H1 (cell line): ENCODE results near the gene GAPT. TPM values are rescaled to one million over a fixed set of nuclear protein-coding genes. Genes with fewer than 3 reads are reported as not detected.

Experiments used
- BACH1 ChIP-seq: IDR thresholded peaks from 2 replicates; pipeline ENCODE4 v1.6.1; 2012; ENCODE audit warnings: low read length, improper control_type of control experiment
- BRCA1 ChIP-seq: IDR thresholded peaks from 2 replicates; pipeline ENCODE4 v1.6.1; 2012; ENCODE audit warnings: low read depth, low read length, improper control_type of control experiment
- CHD7 ChIP-seq: fragments of 300-600 bp; sonication (generic); IDR thresholded peaks from 2 replicates; pipeline ENCODE4 v1.7.1; 2012; ENCODE audit warnings: low read length, moderate library complexity, mild to moderate bottlenecking, inconsistent platforms; ENCODE audit not compliant: insufficient replicate concordance
- CREB1 ChIP-seq: IDR thresholded peaks from 2 replicates; pipeline ENCODE4 v1.6.1; 2012; ENCODE audit warnings: inconsistent platforms
- GTF2F1 ChIP-seq: IDR thresholded peaks from 2 replicates; pipeline ENCODE4 v1.6.1; 2012; ENCODE audit warnings: low read depth, low read length, improper control_type of control experiment, borderline replicate concordance
- MAFK ChIP-seq: IDR thresholded peaks from 2 replicates; pipeline ENCODE4 v1.6.1; 2012; ENCODE audit warnings: low read depth, mild to moderate bottlenecking, improper control_type of control experiment, low read length
- NANOG ChIP-seq: IDR thresholded peaks from 2 replicates; pipeline ENCODE4 v1.6.1; 2011; ENCODE audit warnings: low read length, low read depth, mild to moderate bottlenecking, inconsistent platforms; ENCODE audit not compliant: insufficient read depth, poor library complexity, severe bottlenecking
- SIN3A ChIP-seq, 2 experiments: IDR thresholded peaks in 1 of 2; conservative IDR thresholded peaks in 1 of 2; 2 replicates each; pipeline ENCODE4 v1.6.1; 2011 to 2012; ENCODE audit warnings: low read length in 2 of 2, improper control_type of control experiment in 1 of 2, low read depth in 1 of 2, mild to moderate bottlenecking in 1 of 2
- SIX5 ChIP-seq: IDR thresholded peaks from 2 replicates; pipeline ENCODE4 v1.6.1; 2011; ENCODE audit warnings: mild to moderate bottlenecking, low read depth, low read length
- TAF7 ChIP-seq: optimal IDR thresholded peaks from 2 replicates; pipeline ENCODE3; 2011; ENCODE audit warnings: low read depth, mild to moderate bottlenecking, inconsistent platforms, low read length, moderate library complexity, borderline replicate concordance
- polyA plus RNA-seq, 7 experiments: library from polyadenylated mRNA; depleted of rRNA in 3 of 7; stranded (reverse) in 5 of 7; unstranded in 2 of 7; fragments of >200 nt in 5 of 7; fragments of 200-250 nt in 2 of 7; gene quantifications; 1 replicate in 5 of 7; 2 replicates in 1 of 7; 4 replicates in 1 of 7; pipeline versions ENCODE4 v1.2.1 to v1.2.3, GENCODE V29; 2011 to 2013; ENCODE audit warnings: missing spikeins in 2 of 7, mixed read lengths in 2 of 7
- total RNA-seq: library from RNA; stranded (reverse); fragmentation: NEBNext Ultra II Directional; extraction: Animal tissue kit (Norgen Biotek cat#: 25700); gene quantifications from 2 replicates; pipeline ENCODE4 v1.2.1, GENCODE V29; 2021

GAPT gene
- total and polyA plus RNA-seq, 2 of the 8 experiments (the other 6 are each of a cell fraction or from before 2014, with no cell fraction given), result not detected

GRCh38 chr5:58466939-58467338, 24.3 kb upstream of the GAPT start (continued):
- no peak for TF ChIP-seq CHD7
- TF ChIP-seq BACH1, result peak; percentile 32; the same call in 1 of the 2 replicates
- no peak for TF ChIP-seq GTF2F1
- no peak for TF ChIP-seq SIN3A (conservative IDR thresholded peaks at IDR 0.05 in 1 of 2, IDR thresholded peaks at IDR 0.05 in 1 of 2; ENCODE audit: low read depth in 1 of 2, low read length in 2 of 2)
- no peak for TF ChIP-seq BRCA1
- TF ChIP-seq SIX5, result no peak
- 0 out of 2 replicates have a peak, but pooled peaks have one; percentile 15 for TF ChIP-seq MAFK
- TF ChIP-seq NANOG, result no peak
- TF ChIP-seq CREB1, result no peak
- TF ChIP-seq TAF7, result no peak
